Body of pancreas (tissue), 4 donors: Measurements from ENCODE around the gene APOBEC3F. TPM values are rescaled to one million over a fixed set of nuclear protein-coding genes. Genes with fewer than 3 reads are reported as not detected.
"Not testable (repeated sequence)": the region's sequence is repeated elsewhere in the genome, so short reads cannot be mapped to it uniquely, and the experiment has no call there.

Experiments used
- ATAC-seq: fragments of 150-250 bp; one replicate; pipeline ENCODE4 v1.9.1; 2016
- DNase-seq, 4 donors: peaks; one replicate each; pipeline ENCODE4 v3.0.0-alpha.2; 2019
- H3K27ac ChIP-seq, 4 donors: fragments of 200-600 bp; sonication (generic); 1 replicate in 3 of 4; 2 replicates in 1 of 4; pipeline versions ENCODE4 v1.5.1 to v1.6.1; 2016 to 2019; ENCODE audit warnings: mild to moderate bottlenecking in 1 of 4, mixed read lengths in 1 of 4, moderate library complexity in 1 of 4
- H3K27me3 ChIP-seq, 2 donors: fragments of 200-600 bp; sonication (generic); one replicate each; pipeline ENCODE4 v1.6.0; 2016; ENCODE audit warnings: mild to moderate bottlenecking in 1 of 2
- H3K36me3 ChIP-seq, 2 donors: fragments of 200-600 bp; sonication (generic); replicated peaks in 1 of 2; 2 replicates each; pipeline ENCODE4 v1.5.1; 2016; ENCODE audit warnings: low read depth in 2 of 2; ENCODE audit not compliant: insufficient read depth in 1 of 2
- H3K4me1 ChIP-seq: fragments of 200-600 bp; sonication (generic); one replicate; pipeline ENCODE4 v1.6.0; 2016
- H3K4me3 ChIP-seq, 2 donors: fragments of 200-600 bp; sonication (generic); 1 replicate in 1 of 2; 2 replicates in 1 of 2; pipeline ENCODE4 v1.5.1; 2016 to 2019
- H3K9me3 ChIP-seq, 3 donors: fragments of 200-600 bp; sonication (generic); 1 replicate in 2 of 3; 2 replicates in 1 of 3; pipeline ENCODE4 v1.5.1; 2016
- POLR2A ChIP-seq, 3 donors: fragments of 450-650 bp; IDR thresholded peaks; one replicate each; pipeline ENCODE4 v1.6.1; 2016; ENCODE audit warnings: antibody characterized with exemption in 3 of 3, mild to moderate bottlenecking in 2 of 3
- WGBS, 2 donors: methylation state at CpG; one replicate each; pipeline ENCODE4 v1.1.5; 2017; 5-methylcytosine and 5-hydroxymethylcytosine counted together
- intact Hi-C: fragments of 100-400 bp; cut with DNase I; formaldehyde crosslinking; loops from one replicate; pipeline ENCODE4 v1.15.1; 2023
- total RNA-seq, 2 donors: library from RNA; depleted of rRNA; stranded (reverse); fragments of >200 nt; gene quantifications; one replicate each; pipeline ENCODE4 v1.1.0, GENCODE V29; 2016
- TF ChIP-seq, protein P1 (sequence below), 7 experiments: fragments of 450-650 bp in 4 of 7; fragments of 200-600 bp in 3 of 7; sonication (generic) in 3 of 7; IDR thresholded peaks; one replicate each; pipeline ENCODE4 v1.5.1; 2016 to 2019; ENCODE audit warnings: antibody characterized with exemption in 7 of 7

Gene APOBEC3F
- under 1 TPM; 0.52 to 0.99 TPM for total RNA-seq

DNA sequence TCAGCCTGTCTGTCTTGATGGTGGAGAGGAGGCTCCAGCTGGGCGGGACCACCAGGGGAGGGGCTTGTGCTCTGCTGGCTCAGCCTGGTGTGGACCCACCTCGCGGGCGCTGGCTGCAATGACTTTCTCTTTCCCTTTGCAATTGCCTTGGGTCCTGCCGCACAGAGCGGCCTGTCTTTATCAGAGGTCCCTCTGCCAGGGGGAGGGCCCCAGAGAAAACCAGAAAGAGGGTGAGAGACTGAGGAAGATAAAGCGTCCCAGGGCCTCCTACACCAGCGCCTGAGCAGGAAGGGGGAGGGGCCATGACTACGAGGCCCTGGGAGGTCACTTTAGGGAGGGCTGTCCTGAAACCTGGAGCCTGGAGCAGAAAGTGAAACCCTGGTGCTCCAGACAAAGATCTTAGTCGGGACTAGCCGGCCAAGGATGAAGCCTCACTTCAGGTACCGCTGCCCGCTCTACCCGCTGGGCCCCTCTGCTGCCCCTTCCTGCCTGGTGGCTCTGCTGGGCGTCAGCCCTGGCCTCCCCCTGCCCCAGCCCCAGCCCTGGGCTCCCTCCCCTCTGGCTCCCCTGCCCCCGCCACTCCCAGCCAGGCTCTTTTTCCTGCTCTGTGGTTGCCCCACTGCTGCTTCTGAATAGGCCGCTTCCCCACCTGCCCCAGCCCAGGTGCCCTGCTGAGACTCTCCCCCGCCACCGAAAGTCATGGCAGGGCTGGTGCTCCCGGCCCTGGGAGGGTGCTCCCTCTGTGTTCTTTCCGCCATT, at the start of gene APOBEC3F:
APOBEC3F (plus strand) TSS at position 327 of the 759 bp plus-strand sequence; CDS start at position 424, 97 bp downstream.
- peaks cover 12% of the 10 kb centered on the region for H3K4me1 ChIP-seq
- H3K36me3 ChIP-seq, H3K9me3 ChIP-seq, H3K27me3 ChIP-seq, intact Hi-C loops: not testable (repeated sequence)
- peak; percentile 50 to 86 (median 83) for TF ChIP-seq POLR2A (IDR thresholded peaks at IDR 0.05)
- ATAC-seq, result peak; percentile 93
- peak within 1 kb of the TSS; percentile 71 to 91 (median 86) for H3K27ac ChIP-seq
- 9 to 21% methylated on average over 7 to 21 of the region's 21 CpGs for WGBS, 2 donors
- H3K4me3 ChIP-seq, result peak within 1 kb of the TSS in 1 of 2 donors; percentile 3
- DNase-seq, result peak; percentile 62 to 79 (median 74)

DNA sequence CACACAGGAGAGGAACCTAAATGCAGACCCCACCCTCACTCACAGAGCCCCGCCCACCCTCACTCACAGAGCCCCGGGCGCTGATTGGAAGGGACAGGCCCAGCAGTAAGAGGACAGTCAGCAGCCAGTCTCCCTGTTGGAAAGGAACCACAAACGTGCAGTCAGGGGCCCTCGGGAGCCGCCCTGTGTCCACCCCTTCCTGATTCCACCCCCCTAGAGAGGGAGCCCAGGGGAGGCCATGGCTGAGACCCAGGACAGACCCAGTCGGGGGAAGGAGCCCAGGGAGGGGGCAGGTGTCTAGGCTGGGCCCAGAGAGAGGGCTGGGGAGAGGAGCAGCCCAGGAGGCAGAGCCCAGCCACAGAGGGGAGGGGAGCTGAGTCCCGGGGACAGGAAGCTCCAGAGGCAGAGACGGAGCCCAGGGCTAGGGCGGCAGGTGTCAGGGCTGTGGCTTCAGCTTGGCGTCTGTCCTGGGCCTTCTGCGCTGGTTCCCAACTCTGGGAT, 47.7 kb upstream of the APOBEC3F start:
- DNase-seq (peak; percentile 10 to 72 (median 58)), ATAC-seq (peak; percentile 90)
- TF ChIP-seq POLR2A (IDR thresholded peaks at IDR 0.05), result peak in 2 of 3 donors; percentile 44 to 52
- 5 to 35% methylated on average over 4 to 11 of the region's 12 CpGs for WGBS, 2 donors
- H3K27me3 ChIP-seq, H3K9me3 ChIP-seq, H3K4me3 ChIP-seq, intact Hi-C loops, H3K36me3 ChIP-seq: not testable (repeated sequence)
- Histone ChIP-seq H3K27ac (peak overlapping the region in 3 of 4 donors; percentile 50 to 84 (median 80)), H3K4me1 (peaks cover 13% of the 10 kb centered on the region)

DNA sequence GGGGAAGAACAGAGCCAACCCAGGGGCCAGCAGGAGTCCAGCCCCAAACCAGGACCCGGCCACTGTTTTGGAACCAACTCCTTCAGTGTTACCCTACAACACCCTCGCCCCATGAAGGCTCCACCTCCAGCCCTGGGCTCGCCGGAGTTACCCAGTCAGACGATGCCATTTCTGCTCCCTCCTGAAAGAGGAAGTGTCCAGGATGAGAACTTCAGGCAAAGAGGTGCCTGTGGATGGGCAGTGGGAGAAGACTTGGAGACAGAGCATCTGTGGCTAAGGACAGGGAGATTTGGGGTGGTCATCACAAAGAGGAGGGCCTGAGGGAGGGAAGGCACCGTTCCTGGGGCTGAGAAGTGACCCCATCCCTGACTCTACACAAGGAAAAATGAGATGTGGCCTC, 44.6 kb upstream of the APOBEC3F start:
- Histone ChIP-seq H3K27ac (no peak overlapping the region), H3K4me3 (no peak overlapping the region), H3K9me3 (no peaks in the 10 kb centered on the region), H3K27me3 (no peaks in the 10 kb centered on the region), H3K36me3 (no peaks in the 10 kb centered on the region), H3K4me1 (peaks cover 13% of the 10 kb centered on the region)
- no peak for TF ChIP-seq POLR2A (IDR thresholded peaks at IDR 0.05)
- TF ChIP-seq, protein P1, sequence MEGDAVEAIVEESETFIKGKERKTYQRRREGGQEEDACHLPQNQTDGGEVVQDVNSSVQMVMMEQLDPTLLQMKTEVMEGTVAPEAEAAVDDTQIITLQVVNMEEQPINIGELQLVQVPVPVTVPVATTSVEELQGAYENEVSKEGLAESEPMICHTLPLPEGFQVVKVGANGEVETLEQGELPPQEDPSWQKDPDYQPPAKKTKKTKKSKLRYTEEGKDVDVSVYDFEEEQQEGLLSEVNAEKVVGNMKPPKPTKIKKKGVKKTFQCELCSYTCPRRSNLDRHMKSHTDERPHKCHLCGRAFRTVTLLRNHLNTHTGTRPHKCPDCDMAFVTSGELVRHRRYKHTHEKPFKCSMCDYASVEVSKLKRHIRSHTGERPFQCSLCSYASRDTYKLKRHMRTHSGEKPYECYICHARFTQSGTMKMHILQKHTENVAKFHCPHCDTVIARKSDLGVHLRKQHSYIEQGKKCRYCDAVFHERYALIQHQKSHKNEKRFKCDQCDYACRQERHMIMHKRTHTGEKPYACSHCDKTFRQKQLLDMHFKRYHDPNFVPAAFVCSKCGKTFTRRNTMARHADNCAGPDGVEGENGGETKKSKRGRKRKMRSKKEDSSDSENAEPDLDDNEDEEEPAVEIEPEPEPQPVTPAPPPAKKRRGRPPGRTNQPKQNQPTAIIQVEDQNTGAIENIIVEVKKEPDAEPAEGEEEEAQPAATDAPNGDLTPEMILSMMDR (IDR thresholded peaks at IDR 0.05), result no peak
- DNase-seq (peak in 1 of 4 donors; percentile 1), ATAC-seq (no peak)
- intact Hi-C loops, result no loop called here
- WGBS, 2 donors, result 65 to 72% methylated on average over 3 to 6 of the region's 6 CpGs

DNA sequence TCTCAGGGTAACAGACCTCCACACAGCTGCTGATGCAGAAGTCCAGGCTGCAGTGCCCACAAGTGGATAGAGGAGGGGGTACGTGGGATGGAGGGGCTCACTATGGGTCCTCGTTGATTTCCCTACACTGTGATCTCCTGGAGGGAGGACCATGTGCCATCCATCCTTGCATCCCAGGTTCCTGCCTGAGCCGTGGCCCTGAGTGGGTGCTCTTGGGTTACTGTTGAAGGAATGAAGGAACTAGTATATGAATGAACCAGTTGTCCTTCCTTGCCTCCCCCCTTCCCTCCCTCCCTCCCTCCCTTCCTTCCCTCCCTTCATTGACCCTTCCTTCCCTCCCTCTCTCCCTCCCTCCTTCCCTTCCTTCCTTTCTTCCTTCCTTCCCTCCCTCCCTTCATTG, 43.1 kb upstream of the APOBEC3F start:
- 73 to 84% methylated on average over 3 of the region's 3 CpGs for WGBS, 2 donors
- H3K4me1 ChIP-seq, result peaks cover 13% of the 10 kb centered on the region
- no peak overlapping the region for H3K4me3 ChIP-seq
- intact Hi-C loops, result no loop called here
- H3K27me3 ChIP-seq, result no peaks in the 10 kb centered on the region
- H3K9me3 ChIP-seq, result no peaks in the 10 kb centered on the region
- H3K36me3 ChIP-seq, result no peaks in the 10 kb centered on the region
- H3K27ac ChIP-seq, result no peak overlapping the region
- no peak for DNase-seq
- no peak for ATAC-seq
- TF ChIP-seq, protein P1 (IDR thresholded peaks at IDR 0.05), result no peak
- no peak for TF ChIP-seq POLR2A (IDR thresholded peaks at IDR 0.05)

DNA sequence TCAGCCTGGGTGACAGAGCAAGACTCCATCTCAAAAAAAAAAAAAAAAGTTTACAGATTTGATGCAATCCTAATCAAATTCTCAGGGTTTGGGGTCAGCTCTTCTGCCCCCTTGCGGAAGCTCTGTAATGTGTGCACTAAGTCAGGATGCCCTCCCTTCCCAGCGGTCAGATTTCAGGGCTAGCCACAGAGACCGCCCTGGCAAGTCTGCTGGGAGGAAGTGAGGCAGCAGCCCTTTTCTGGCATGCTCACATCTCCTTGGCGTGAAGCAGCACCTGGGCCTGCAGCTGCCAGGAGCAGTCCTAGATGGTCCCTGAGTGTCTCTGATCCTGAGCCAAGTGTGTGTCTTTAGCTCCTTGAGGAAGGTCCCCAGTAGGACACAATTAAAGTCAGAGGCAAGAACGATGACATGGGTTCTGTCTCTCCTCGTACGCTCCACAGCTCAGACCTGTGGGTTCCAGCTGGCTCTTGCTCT, 37.5 kb upstream of the APOBEC3F start:
- intact Hi-C loops, result no loop called here
- DNase-seq, result peak; percentile 83 to 88 (median 88)
- Histone ChIP-seq H3K27me3 (no peaks in the 10 kb centered on the region), H3K36me3 (no peaks in the 10 kb centered on the region), H3K4me3 (no peak overlapping the region), H3K27ac (peak overlapping the region in 1 of 4 donors; percentile 34), H3K4me1 (peaks cover 7% of the 10 kb centered on the region), H3K9me3 (no peaks in the 10 kb centered on the region)
- TF ChIP-seq, protein P1 (IDR thresholded peaks at IDR 0.05), result peak; percentile 65 to 93 (median 86)
- TF ChIP-seq POLR2A (IDR thresholded peaks at IDR 0.05), result no peak
- 11 to 14% methylated on average over 7 of the region's 7 CpGs for WGBS, 2 donors
- peak; percentile 95 for ATAC-seq
